ACHN (cell line): ENCODE data around the gene KRTAP3-3.
"Not testable (repeated sequence)": the region's sequence is repeated elsewhere in the genome, so short reads cannot be mapped to it uniquely, and the experiment has no call there.

Experiments
- DNase-seq: peaks from one replicate; pipeline ENCODE4 v3.0.0-alpha.2; 2015
- in situ Hi-C: cut with HindIII; loops from 2 replicates; pipeline ENCODE4 v1.10.0; 2017; ENCODE audit warnings: low sequenced_read_pairs, low pct_ligation_motif_present, low pct_unique_long_range_greater_than_20kb

The KRTAP3-3 gene

GRCh38 chr17:41009936-41010335 is 16.0 kb upstream of the KRTAP3-3 start:
- in situ Hi-C loops, result no loop called here
- no peak for DNase-seq

- in situ Hi-C loops, result no loop called here
- DNase-seq, result no peak
Observed at GRCh38 chr17:41009301-41009760, 15.4 kb upstream of the KRTAP3-3 start.

GRCh38 chr17:41008811-41009210 is 14.8 kb upstream of the KRTAP3-3 start, which contains the start of gene KRTAP3-1:
Gene KRTAP3-1 (minus strand): TSS chr17:41009128. CDS start chr17:41009074, 54 bp downstream.
- no peak for DNase-seq
- in situ Hi-C loops, result no loop called here

- no peak for DNase-seq
- in situ Hi-C loops, result no loop called here
Observed at GRCh38 chr17:41004397-41004796, 10.4 kb upstream of the KRTAP3-3 start.

- in situ Hi-C loops, result no loop called here
- no peak for DNase-seq
Observed at GRCh38 chr17:41003926-41004325, 10.0 kb upstream of the KRTAP3-3 start.

- no peak for DNase-seq
- in situ Hi-C loops, result no loop called here
Observed at GRCh38 chr17:41002814-41003213, 8.8 kb upstream of the KRTAP3-3 start.

GRCh38 chr17:41001795-41002194 is 7.8 kb upstream of the KRTAP3-3 start:
- no peak for DNase-seq
- in situ Hi-C loops, result no loop called here

GRCh38 chr17:40999563-40999962 is 5.6 kb upstream of the KRTAP3-3 start, which contains the start of gene KRTAP3-2:
Gene KRTAP3-2 (minus strand): TSS chr17:40999906. CDS start chr17:40999853, 53 bp downstream.
- DNase-seq, result not testable (repeated sequence)

GRCh38 chr17:40997361-40997760 is 3.4 kb upstream of the KRTAP3-3 start:
- DNase-seq, result no peak
- in situ Hi-C loops, result no loop called here

More at GRCh38 chr17:40999563-40999962, 5.6 kb upstream of the KRTAP3-3 start, which contains the start of gene KRTAP3-2:
- in situ Hi-C loops, result not testable (repeated sequence)

GRCh38 chr17:40996829-40997228 is 2.9 kb upstream of the KRTAP3-3 start:
- in situ Hi-C loops, result no loop called here
- no peak for DNase-seq

GRCh38 chr17:40995116-40995515 is 1.2 kb upstream of the KRTAP3-3 start:
- in situ Hi-C loops, result no loop called here
- no peak for DNase-seq

- in situ Hi-C loops, result no loop called here
- DNase-seq, result no peak
Observed at GRCh38 chr17:40993084-40993483, 880 bp downstream of the KRTAP3-3 start.

- in situ Hi-C loops, result no loop called here
- no peak for DNase-seq
Observed at GRCh38 chr17:40992666-40993065, 1.3 kb downstream of the KRTAP3-3 start.

- in situ Hi-C loops, result no loop called here
- DNase-seq, result no peak
Observed at GRCh38 chr17:40986920-40987319, 7.0 kb downstream of the KRTAP3-3 start.

- DNase-seq, result no peak
- in situ Hi-C loops, result no loop called here
Observed at GRCh38 chr17:40984226-40984625, 9.7 kb downstream of the KRTAP3-3 start, which contains the start of gene KRT40. Gene KRT40 (minus strand): TSS chr17:40984326. CDS start chr17:40984273, 53 bp downstream.

- in situ Hi-C loops, result no loop called here
- DNase-seq, result no peak
Observed at GRCh38 chr17:40981115-40981514, 12.8 kb downstream of the KRTAP3-3 start.

- in situ Hi-C loops, result no loop called here
- no peak for DNase-seq
Observed at GRCh38 chr17:40980596-40980995, 13.4 kb downstream of the KRTAP3-3 start.

- in situ Hi-C loops, result no loop called here
- DNase-seq, result no peak
Observed at GRCh38 chr17:40980117-40980516, 13.8 kb downstream of the KRTAP3-3 start.

GRCh38 chr17:40978575-40979151 is 15.3 kb downstream of the KRTAP3-3 start:
- in situ Hi-C loops, result no loop called here

GRCh38 chr17:40975516-40975915 is 18.4 kb downstream of the KRTAP3-3 start:
- in situ Hi-C loops, result no loop called here
- no peak for DNase-seq

More at GRCh38 chr17:40978575-40979151, 15.3 kb downstream of the KRTAP3-3 start:
- DNase-seq, result no peak
